Measurements from ENCODE around the gene PKHD1. TPM values are rescaled to one million over a fixed set of nuclear protein-coding genes. Genes with fewer than 3 reads are reported as not detected.

PKHD1 gene
- total RNA-seq, 1 experiment from 2014 or later = 0.09 TPM

- H3K79me1 ChIP-seq (ENCODE audit: insufficient read depth, low read depth, low read length, poor library complexity, severe bottlenecking) = no peaks in the 10 kb centered on the region
- no peak overlapping the region for H3T11ph ChIP-seq (ENCODE audit: low read length)
- WGBS (ENCODE audit: extremely low coverage, insufficient read length, low lambda C conversion rate) = no CpG with 5 or more reads among the region's 3 CpGs
- no peaks in the 10 kb centered on the region for H3K27me3 ChIP-seq (ENCODE audit: insufficient read depth, low read length)
- no peak overlapping the region for H3K4me3 Mint-ChIP-seq
- H2BK15ac ChIP-seq (ENCODE audit: low read depth, low read length) = no peak overlapping the region
- no peaks in the 10 kb centered on the region for H3K4me1 Mint-ChIP-seq
- no peak overlapping the region for H3K18ac ChIP-seq (ENCODE audit: insufficient read length, low read depth, low read length)
- H3K23ac ChIP-seq (ENCODE audit: insufficient read length, low read depth, low read length) = no peak overlapping the region
- no peaks in the 10 kb centered on the region for H3K36me3 Mint-ChIP-seq (ENCODE audit: insufficient read depth in 1 of 3, low read depth in 3 of 3)
- no peak overlapping the region for H2AFZ ChIP-seq (ENCODE audit: low read length)
- H3K9ac ChIP-seq (ENCODE audit: extremely low read depth, insufficient read length, low read length) = no peak overlapping the region
- DNase-seq = no peak
- no peak overlapping the region for H2AK5ac ChIP-seq (ENCODE audit: insufficient read length, low read length)
- no peaks in the 10 kb centered on the region for H3K9me3 ChIP-seq (ENCODE audit: control insufficient read depth, low read depth, low read length)
- H2BK12ac ChIP-seq (ENCODE audit: insufficient read length, low read depth, low read length) = no peak overlapping the region
- peaks cover 1% of the 10 kb centered on the region; the same call in 1 of the 2 replicates for H3K27me3 Mint-ChIP-seq (ENCODE audit: low read depth)
- H4K91ac ChIP-seq (ENCODE audit: insufficient read length, low read depth, low read length) = no peak overlapping the region
- H3K27ac Mint-ChIP-seq = no peak overlapping the region
- no peak overlapping the region for H2BK20ac ChIP-seq (ENCODE audit: low read depth, low read length, poor library complexity, severe bottlenecking)
- no peaks in the 10 kb centered on the region for H4K20me1 ChIP-seq (ENCODE audit: control insufficient read depth, insufficient read depth, insufficient read length)
- H4K8ac ChIP-seq (replicated peaks; ENCODE audit: insufficient read length, low read depth, low read length) = no peak overlapping the region
- no peak overlapping the region for H3K56ac ChIP-seq (ENCODE audit: insufficient read length, low read depth, low read length)
- no peaks in the 10 kb centered on the region for H3K4me1 ChIP-seq (ENCODE audit: insufficient read depth, low read length)
- H3K27ac ChIP-seq (ENCODE audit: insufficient read length, low read depth, low read length) = no peak overlapping the region
- H3K79me2 ChIP-seq (ENCODE audit: insufficient read depth, low read length) = no peaks in the 10 kb centered on the region
- no peak for TF ChIP-seq CTCF (conservative IDR thresholded peaks at IDR 0.05)
- H3K4ac ChIP-seq (ENCODE audit: low read depth, low read length) = no peak overlapping the region
- H3K4me2 ChIP-seq (ENCODE audit: insufficient read depth, insufficient read length, low read length) = no peak overlapping the region
- H4K5ac ChIP-seq (ENCODE audit: insufficient read length, low read depth, low read length) = no peak overlapping the region
- no peak overlapping the region for H2BK120ac ChIP-seq (ENCODE audit: low read depth, low read length, poor library complexity, severe bottlenecking)
- H3K9me3 Mint-ChIP-seq = no peaks in the 10 kb centered on the region
- H3K23me2 ChIP-seq (ENCODE audit: insufficient read length, low read depth, low read length, poor library complexity, severe bottlenecking) = no peaks in the 10 kb centered on the region
- no peak overlapping the region for H3K14ac ChIP-seq (ENCODE audit: insufficient read depth, low read length)
- H2BK5ac ChIP-seq (ENCODE audit: insufficient read length, low read length) = no peak overlapping the region
Measured at GRCh38 chr6:51613558-51613957, 473.9 kb downstream of the PKHD1 start.
